CD14-positive monocyte (primary cell): ENCODE results near the gene TMEM80. TPM values are rescaled to one million over a fixed set of nuclear protein-coding genes. Genes with fewer than 3 reads are reported as not detected.

Experiments used
- DNase-seq, 3 donors: peaks; one replicate each; pipeline ENCODE4 v3.0.0-alpha.2; 2011 to 2022
- H2AFZ ChIP-seq: 2 replicates; pipeline ENCODE4 v1.6.0; 2012; ENCODE audit warnings: mild to moderate bottlenecking, low read depth, low read length, inconsistent platforms; ENCODE audit not compliant: insufficient read depth, poor library complexity, severe bottlenecking
- H3K27ac ChIP-seq, 2 donors: 1 replicate in 1 of 2; 2 replicates in 1 of 2; pipeline ENCODE4 v1.5.1; 2012 to 2013; ENCODE audit warnings: low read length in 2 of 2, control low read depth in 1 of 2, inconsistent platforms in 1 of 2, low read depth in 1 of 2, mild to moderate bottlenecking in 1 of 2
- H3K27me3 ChIP-seq, 2 donors: one replicate each; pipeline versions ENCODE4 v1.6.0 to v1.6.1; 2011 to 2013; ENCODE audit warnings: low read length in 2 of 2; ENCODE audit not compliant: control insufficient read depth in 2 of 2, insufficient read depth in 2 of 2
- H3K36me3 ChIP-seq, 2 donors: replicated peaks in 1 of 2; 1 replicate in 1 of 2; 2 replicates in 1 of 2; pipeline versions ENCODE4 v1.5.1 to v1.6.1; 2012 to 2013; ENCODE audit warnings: low read length in 2 of 2, control low read depth in 1 of 2, inconsistent platforms in 1 of 2, mild to moderate bottlenecking in 1 of 2; ENCODE audit not compliant: insufficient read depth in 2 of 2, control insufficient read depth in 1 of 2
- H3K4me1 ChIP-seq, 2 donors: 1 replicate in 1 of 2; 2 replicates in 1 of 2; pipeline versions ENCODE4 v1.5.1 to v1.6.1; 2012 to 2013; ENCODE audit warnings: low read length in 2 of 2, control low read depth in 1 of 2, inconsistent platforms in 1 of 2, mild to moderate bottlenecking in 1 of 2, moderate library complexity in 1 of 2; ENCODE audit not compliant: insufficient read depth in 2 of 2, control insufficient read depth in 1 of 2
- H3K4me2 ChIP-seq: replicated peaks from 2 replicates; pipeline ENCODE3; 2012; ENCODE audit warnings: low read length, moderate library complexity, mild to moderate bottlenecking; ENCODE audit not compliant: poor library complexity, severe bottlenecking; ENCODE audit errors: extremely low read depth
- H3K4me3 ChIP-seq, 3 experiments: fragments of 200-600 bp in 1 of 3; sonication (generic) in 1 of 3; replicated peaks in 1 of 3; 1 replicate in 2 of 3; 2 replicates in 1 of 3; pipeline ENCODE4 v1.5.1; 2011 to 2013; ENCODE audit warnings: low read length in 3 of 3, mild to moderate bottlenecking in 3 of 3, control low read depth in 2 of 3, low read depth in 2 of 3, inconsistent platforms in 1 of 3, moderate library complexity in 1 of 3
- H3K79me2 ChIP-seq: 2 replicates; pipeline ENCODE4 v1.6.0; 2012; ENCODE audit warnings: mild to moderate bottlenecking, control low read depth, inconsistent platforms, low read length, moderate library complexity; ENCODE audit not compliant: insufficient read depth
- H3K9ac ChIP-seq: 2 replicates; pipeline ENCODE4 v1.6.0; 2017; ENCODE audit warnings: low read length, mild to moderate bottlenecking; ENCODE audit not compliant: insufficient read depth, poor library complexity, severe bottlenecking
- H3K9me3 ChIP-seq, 2 donors: replicated peaks in 1 of 2; 1 replicate in 1 of 2; 2 replicates in 1 of 2; pipeline versions ENCODE4 v1.5.1 to v1.6.1; 2012 to 2013; ENCODE audit warnings: low read length in 2 of 2, control low read depth in 1 of 2; ENCODE audit not compliant: control insufficient read depth in 1 of 2, insufficient read depth in 1 of 2
- H4K20me1 ChIP-seq: 2 replicates; pipeline ENCODE4 v1.6.0; 2012; ENCODE audit warnings: mild to moderate bottlenecking, low read length, control low read depth, moderate library complexity; ENCODE audit not compliant: insufficient read depth
- H3K27ac Mint-ChIP-seq, 7 donors: one replicate each; pipeline ENCODE4 v1.8.0; 2020; ENCODE audit warnings: mild to moderate bottlenecking in 7 of 7, mixed read lengths in 7 of 7, moderate library complexity in 6 of 7, inconsistent platforms in 2 of 7
- H3K27me3 Mint-ChIP-seq, 3 donors: one replicate each; pipeline ENCODE4 v1.8.0; 2021 to 2022; ENCODE audit warnings: low read depth in 3 of 3, mild to moderate bottlenecking in 3 of 3, mixed read lengths in 3 of 3, moderate library complexity in 3 of 3, inconsistent platforms in 1 of 3
- H3K36me3 Mint-ChIP-seq, 2 donors: one replicate each; pipeline ENCODE4 v1.8.0; 2020; ENCODE audit warnings: mixed read lengths in 2 of 2, inconsistent platforms in 1 of 2, mild to moderate bottlenecking in 1 of 2
- H3K4me1 Mint-ChIP-seq: one replicate; pipeline ENCODE4 v1.8.0; 2020; ENCODE audit warnings: mild to moderate bottlenecking, mixed read lengths
- H3K4me3 Mint-ChIP-seq, 2 donors: one replicate each; pipeline ENCODE4 v1.8.0; 2020; ENCODE audit warnings: mild to moderate bottlenecking in 2 of 2, mixed read lengths in 2 of 2, moderate library complexity in 1 of 2
- H3K9me3 Mint-ChIP-seq, 7 donors: one replicate each; pipeline ENCODE4 v1.8.0; 2020 to 2022; ENCODE audit warnings: mixed read lengths in 7 of 7, mild to moderate bottlenecking in 6 of 7, moderate library complexity in 6 of 7, inconsistent platforms in 2 of 7
- CTCF ChIP-seq: fragments of 200-600 bp; IDR thresholded peaks from one replicate; pipeline ENCODE4 v1.8.0; 2022; ENCODE audit warnings: antibody characterized with exemption, mild to moderate bottlenecking
- WGBS: methylation state at CpG from one replicate; pipeline ENCODE4 v1.1.5; 2013; ENCODE audit warnings: missing lambda C conversion rate; ENCODE audit not compliant: insufficient coverage; 5-methylcytosine and 5-hydroxymethylcytosine counted together
- intact Hi-C, 2 donors: fragments of 100-400 bp; cut with micrococcal nuclease; formaldehyde crosslinking; loops; one replicate each; pipeline versions ENCODE4 v1.15.0 to v1.15.1; 2023
- polyA plus RNA-seq, 3 donors: library from polyadenylated mRNA; depleted of rRNA in 1 of 3; unstranded in 2 of 3; stranded (reverse) in 1 of 3; fragments of 300-500 nt in 2 of 3; fragments of >200 nt in 1 of 3; fragmentation: Illumina TruSeq in 2 of 3; gene quantifications; 1 replicate in 2 of 3; 2 replicates in 1 of 3; pipeline ENCODE4 v1.2.3, GENCODE V29; 2012 to 2021

Gene TMEM80
- polyA plus RNA-seq, 3 donors, result 31.6 to 69.4 (median 37.3) TPM

- peaks cover 58 to 76% of the 10 kb centered on the region in 2 donors for H3K36me3 ChIP-seq
- Mint-ChIP-seq H3K27ac (no peak overlapping the region), H3K9me3 (peaks cover 0 to 2% (median 0%) of the 10 kb centered on the region in 7 donors), H3K4me1 (peaks cover 3% of the 10 kb centered on the region), H3K27me3 (peaks cover 2 to 5% (median 3%) of the 10 kb centered on the region in 3 donors), H3K4me3 (no peak overlapping the region), H3K36me3 (peaks cover 44 to 86% of the 10 kb centered on the region in 2 donors)
- no peak overlapping the region for H3K4me2 ChIP-seq
- H3K4me1 ChIP-seq, result no peaks in the 10 kb centered on the region
- no peaks in the 10 kb centered on the region for H3K27me3 ChIP-seq
- H3K9ac ChIP-seq, result no peak overlapping the region
- intact Hi-C loops, result loop anchor here in 1 of 2 donors (5.0 kb wide), 1 partner anchor 61 kb away; no protein-coding TSS in a partner anchor
- DNase-seq, result no peak
- H2AFZ ChIP-seq, result no peak overlapping the region
- peaks cover 5% of the 10 kb centered on the region for H3K79me2 ChIP-seq
- H3K9me3 ChIP-seq, result no peaks in the 10 kb centered on the region
- H3K4me3 ChIP-seq, result no peak overlapping the region
- H4K20me1 ChIP-seq, result peaks cover 16% of the 10 kb centered on the region
- 97% methylated on average over 17 of the region's 19 CpGs for WGBS
- TF ChIP-seq CTCF, result no peak
- H3K27ac ChIP-seq, result no peak overlapping the region
Measured at GRCh38 chr11:660681-661444, 34.8 kb upstream of the TMEM80 start.

- peaks cover 5% of the 10 kb centered on the region for H3K4me1 Mint-ChIP-seq
- H2AFZ ChIP-seq, result no peak overlapping the region
- no peaks in the 10 kb centered on the region for H3K4me1 ChIP-seq
- 77% methylated on average over 13 of the region's 15 CpGs for WGBS
- no peaks in the 10 kb centered on the region for H3K9me3 ChIP-seq
- H3K27ac ChIP-seq, result no peak overlapping the region
- H3K9ac ChIP-seq, result no peak overlapping the region
- H3K4me2 ChIP-seq, result no peak overlapping the region
- peaks cover 16% of the 10 kb centered on the region for H4K20me1 ChIP-seq
- H3K27ac Mint-ChIP-seq, result peak overlapping the region in 1 of 7 donors; percentile 30
- no peaks in the 10 kb centered on the region for H3K27me3 ChIP-seq
- peak; percentile 85 for TF ChIP-seq CTCF
- peaks cover 56 to 72% of the 10 kb centered on the region in 2 donors for H3K36me3 ChIP-seq
- intact Hi-C loops, result loop anchor here (1.0 to 5.0 kb wide), 3 partner anchors 60 to 102 kb away; no protein-coding TSS in a partner anchor
- peak; percentile 46 to 57 (median 48) for DNase-seq
- H3K4me3 ChIP-seq, result no peak overlapping the region
- H3K9me3 Mint-ChIP-seq, result peaks cover 0 to 2% (median 0%) of the 10 kb centered on the region in 7 donors
- H3K27me3 Mint-ChIP-seq, result peaks cover 2 to 4% (median 3%) of the 10 kb centered on the region in 3 donors
- H3K79me2 ChIP-seq, result peaks cover 5% of the 10 kb centered on the region
- peaks cover 51 to 84% of the 10 kb centered on the region in 2 donors for H3K36me3 Mint-ChIP-seq
- H3K4me3 Mint-ChIP-seq, result no peak overlapping the region
Measured at GRCh38 chr11:662689-663274, 32.8 kb upstream of the TMEM80 start.
